B cell (primary cell): ENCODE results near the gene SEC14L6. TPM values are rescaled to one million over a fixed set of nuclear protein-coding genes. Genes with fewer than 3 reads are reported as not detected.

Experiments used
- ATAC-seq: fragments of 200-7000 bp; cut with Tn5 transposase; one replicate; pipeline ENCODE4 v1.10.0; 2021; ENCODE audit warnings: low read depth, mild to moderate bottlenecking, moderate number of reproducible peaks, moderate library complexity
- CTCF ChIA-PET: fragments of 350-600 bp; sonication (Branson Sonifier 250); formaldehyde crosslinking; loops from one replicate; lab custom pipeline; 2021; ENCODE audit warnings: antibody characterized with exemption, inconsistent platforms; lab: Charles Lee
- POLR2A ChIA-PET: fragments of 350-600 bp; sonication (Branson Sonifier 250); formaldehyde crosslinking; loops from one replicate; lab custom pipeline; 2021; ENCODE audit warnings: antibody characterized with exemption; lab: Charles Lee
- DNase-seq: peaks from one replicate; pipeline ENCODE4 v3.0.0; 2013
- H2AFZ ChIP-seq: 2 replicates; pipeline ENCODE4 v1.6.1; 2012; ENCODE audit warnings: mild to moderate bottlenecking, low read depth, low read length; ENCODE audit not compliant: insufficient read depth, poor library complexity, severe bottlenecking
- H3K27ac ChIP-seq, 2 donors: 1 replicate in 1 of 2; 2 replicates in 1 of 2; pipeline ENCODE4 v1.5.1; 2012 to 2013; ENCODE audit warnings: low read length in 2 of 2, mild to moderate bottlenecking in 2 of 2, moderate library complexity in 1 of 2
- H3K27me3 ChIP-seq, 4 experiments: fragments of 200-600 bp in 1 of 4; sonication (generic) in 1 of 4; replicated peaks in 1 of 4; 1 replicate in 2 of 4; 2 replicates in 2 of 4; pipeline versions ENCODE4 v1.6.1 to v1.7.0; 2013 to 2016; ENCODE audit warnings: low read length in 3 of 4, mild to moderate bottlenecking in 2 of 4, mixed read lengths in 1 of 4, moderate library complexity in 1 of 4; ENCODE audit not compliant: insufficient read depth in 4 of 4, control insufficient read depth in 3 of 4; ENCODE audit errors: control extremely low read depth in 1 of 4
- H3K36me3 ChIP-seq, 2 experiments: replicated peaks in 1 of 2; 1 replicate in 1 of 2; 2 replicates in 1 of 2; pipeline versions ENCODE4 v1.6.1 to v1.7.1; 2013; ENCODE audit warnings: low read length in 1 of 2; ENCODE audit not compliant: insufficient read depth in 2 of 2, control insufficient read depth in 1 of 2; ENCODE audit errors: control extremely low read depth in 1 of 2, extremely low read depth in 1 of 2
- H3K4me1 ChIP-seq, 2 donors: fragments of 200-600 bp in 1 of 2; sonication (generic) in 1 of 2; 1 replicate in 1 of 2; 2 replicates in 1 of 2; pipeline versions ENCODE4 v1.5.1 to v1.6.1; 2013 to 2017; ENCODE audit warnings: low read length in 2 of 2; ENCODE audit not compliant: control insufficient read depth in 2 of 2, insufficient read depth in 2 of 2
- H3K4me2 ChIP-seq: replicated peaks from 2 replicates; pipeline ENCODE3; 2012; ENCODE audit warnings: mild to moderate bottlenecking, low read depth, low read length; ENCODE audit not compliant: poor library complexity, severe bottlenecking
- H3K4me3 ChIP-seq, 5 experiments: fragments of 200-600 bp in 1 of 5; sonication (generic) in 1 of 5; 1 replicate in 3 of 5; 2 replicates in 2 of 5; pipeline versions ENCODE4 v1.5.1 to v1.7.0; 2011 to 2016; ENCODE audit warnings: low read length in 4 of 5, mild to moderate bottlenecking in 4 of 5, low read depth in 2 of 5, control low read depth in 1 of 5, moderate library complexity in 1 of 5; ENCODE audit not compliant: insufficient read depth in 1 of 5; ENCODE audit errors: control extremely low read depth in 1 of 5, extremely low read depth in 1 of 5
- H3K79me2 ChIP-seq: fragments of 200-600 bp; sonication (generic); one replicate; pipeline ENCODE4 v1.6.0; 2016; ENCODE audit warnings: low read length; ENCODE audit not compliant: control insufficient read depth, insufficient read depth
- H3K9ac ChIP-seq: fragments of 200-600 bp; sonication (generic); 2 replicates; pipeline ENCODE4 v1.6.1; 2017; ENCODE audit warnings: mild to moderate bottlenecking, low read length, moderate library complexity
- H3K9me3 ChIP-seq, 3 donors: one replicate each; pipeline versions ENCODE4 v1.6.1 to v1.7.1; 2013; ENCODE audit warnings: low read length in 2 of 3; ENCODE audit not compliant: control insufficient read depth in 2 of 3, insufficient read depth in 1 of 3; ENCODE audit errors: control extremely low read depth in 1 of 3
- H4K20me1 ChIP-seq: 2 replicates; pipeline ENCODE4 v1.6.0; 2012; ENCODE audit warnings: mild to moderate bottlenecking, low read length; ENCODE audit not compliant: insufficient read depth, control insufficient read depth, poor library complexity, severe bottlenecking
- H3K27ac Mint-ChIP-seq: one replicate; pipeline ENCODE4 v1.8.0; 2021; ENCODE audit warnings: mixed read lengths
- H3K27me3 Mint-ChIP-seq: one replicate; pipeline ENCODE4 v1.8.0; 2021; ENCODE audit warnings: mixed read lengths
- H3K4me1 Mint-ChIP-seq: one replicate; pipeline ENCODE4 v1.8.0; 2021; ENCODE audit warnings: mixed read lengths
- H3K4me3 Mint-ChIP-seq: one replicate; pipeline ENCODE4 v1.8.0; 2021; ENCODE audit warnings: mixed read lengths
- H3K9me3 Mint-ChIP-seq: one replicate; pipeline ENCODE4 v1.8.0; 2022; ENCODE audit warnings: mixed read lengths; ENCODE audit not compliant: insufficient read depth
- EZH2 ChIP-seq: IDR thresholded peaks from 2 replicates; pipeline ENCODE4 v1.6.1; 2012; ENCODE audit warnings: borderline replicate concordance, low read depth, mild to moderate bottlenecking, moderate library complexity, low read length; ENCODE audit not compliant: insufficient read depth, poor library complexity, severe bottlenecking
- WGBS: methylation state at CpG from one replicate; pipeline ENCODE4 v1.1.5; 2013; ENCODE audit warnings: missing lambda C conversion rate; ENCODE audit not compliant: insufficient coverage; 5-methylcytosine and 5-hydroxymethylcytosine counted together
- intact Hi-C: fragments of 100-400 bp; cut with micrococcal nuclease; formaldehyde crosslinking; loops from one replicate; pipeline ENCODE4 v1.10.0; 2022
- polyA plus RNA-seq: library from polyadenylated mRNA; depleted of rRNA; stranded (reverse); fragments of >200 nt; gene quantifications from 2 replicates; pipeline ENCODE4 v1.2.3, GENCODE V29; 2012
- total RNA-seq, 2 donors: library from RNA; stranded (reverse); fragments of 120-200 nt in 1 of 2; gene quantifications; 1 replicate in 1 of 2; 2 replicates in 1 of 2; pipeline versions ENCODE4 v1.2.3 to v1.2.4, GENCODE V29; 2013 to 2022
- TF ChIP-seq, protein P1 (sequence below): fragments of 200-600 bp; IDR thresholded peaks from one replicate; pipeline ENCODE4 v1.8.0; 2022; ENCODE audit warnings: antibody characterized with exemption, mild to moderate bottlenecking

SEC14L6 gene
- total and polyA plus RNA-seq, 2 donors (not counting 1 experiment from before 2014, with no cell fraction given) = not detected

DNA sequence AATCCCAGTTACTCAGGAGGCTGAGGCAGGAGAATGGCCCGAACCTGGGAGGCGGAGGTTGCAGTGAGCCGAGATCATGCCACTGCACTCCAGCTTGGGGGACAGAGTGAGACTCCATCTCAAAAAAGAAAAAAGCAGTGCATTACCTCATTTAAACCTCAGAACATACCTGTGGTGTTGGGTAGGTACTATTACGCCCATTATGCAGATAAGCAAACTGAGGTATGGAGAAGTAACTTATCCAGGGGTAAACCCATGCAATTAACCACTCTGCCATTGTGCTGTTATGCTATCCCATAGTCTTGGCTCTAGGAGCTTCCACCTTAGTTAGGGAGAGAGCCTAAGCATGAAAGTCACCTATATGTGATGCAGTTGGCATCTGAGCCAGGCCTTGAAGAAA, 72.4 kb downstream of the SEC14L6 start:
- intact Hi-C loops = no loop called here
- CTCF ChIA-PET = no interaction called here

DNA sequence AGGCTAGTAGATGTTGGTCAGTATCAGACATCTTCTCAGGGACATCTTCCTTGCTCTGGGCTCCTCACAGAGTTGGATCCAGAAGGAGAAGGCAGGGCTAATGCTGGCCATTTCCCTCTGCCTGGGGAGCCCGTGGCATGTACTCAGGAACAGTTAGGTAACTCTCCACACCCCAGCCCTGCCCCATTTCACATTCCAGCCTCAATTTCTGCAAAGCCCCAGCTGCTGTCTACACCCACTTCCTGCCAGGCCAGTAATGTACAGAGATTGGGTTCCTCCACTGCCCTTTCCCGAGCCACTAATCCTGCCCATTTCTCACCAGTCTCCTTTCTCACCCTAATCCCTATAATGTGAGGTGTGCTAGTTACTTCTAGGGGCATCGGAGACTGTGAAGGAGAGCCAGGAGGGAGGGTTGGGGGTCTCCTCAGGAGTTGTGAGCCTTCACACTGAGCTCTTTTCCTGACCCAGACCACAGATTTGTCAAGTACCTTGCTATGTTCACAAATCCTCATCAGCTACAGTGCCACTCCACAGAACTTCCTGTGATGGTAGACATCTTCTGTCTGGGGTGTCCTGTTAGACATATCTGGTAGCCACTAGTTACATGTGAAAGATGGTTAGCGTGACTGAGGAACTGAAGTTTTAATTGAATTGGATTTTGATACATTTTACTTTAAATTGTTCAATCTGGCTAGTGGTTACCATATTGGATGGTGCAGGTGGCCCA, 73.4 kb downstream of the SEC14L6 start:
- 51% methylated on average over 2 of the region's 4 CpGs for WGBS
- H4K20me1 ChIP-seq = no peaks in the 10 kb centered on the region
- Mint-ChIP-seq H3K27me3 (peaks cover 48% of the 10 kb centered on the region), H3K27ac (no peak overlapping the region), H3K9me3 (no peaks in the 10 kb centered on the region), H3K4me1 (no peaks in the 10 kb centered on the region), H3K4me3 (no peak overlapping the region)
- ATAC-seq = no peak
- no peak for DNase-seq
- no peaks in the 10 kb centered on the region for H3K36me3 ChIP-seq
- CTCF ChIA-PET = interaction anchor here (0.6 kb wide), 2 partner anchors 362 to 818 kb away, joined by 4 read pairs; no protein-coding TSS in a partner anchor
- H3K9me3 ChIP-seq = no peaks in the 10 kb centered on the region
- H2AFZ ChIP-seq = no peak overlapping the region
- TF ChIP-seq EZH2 = no peak
- TF ChIP-seq, protein P1, sequence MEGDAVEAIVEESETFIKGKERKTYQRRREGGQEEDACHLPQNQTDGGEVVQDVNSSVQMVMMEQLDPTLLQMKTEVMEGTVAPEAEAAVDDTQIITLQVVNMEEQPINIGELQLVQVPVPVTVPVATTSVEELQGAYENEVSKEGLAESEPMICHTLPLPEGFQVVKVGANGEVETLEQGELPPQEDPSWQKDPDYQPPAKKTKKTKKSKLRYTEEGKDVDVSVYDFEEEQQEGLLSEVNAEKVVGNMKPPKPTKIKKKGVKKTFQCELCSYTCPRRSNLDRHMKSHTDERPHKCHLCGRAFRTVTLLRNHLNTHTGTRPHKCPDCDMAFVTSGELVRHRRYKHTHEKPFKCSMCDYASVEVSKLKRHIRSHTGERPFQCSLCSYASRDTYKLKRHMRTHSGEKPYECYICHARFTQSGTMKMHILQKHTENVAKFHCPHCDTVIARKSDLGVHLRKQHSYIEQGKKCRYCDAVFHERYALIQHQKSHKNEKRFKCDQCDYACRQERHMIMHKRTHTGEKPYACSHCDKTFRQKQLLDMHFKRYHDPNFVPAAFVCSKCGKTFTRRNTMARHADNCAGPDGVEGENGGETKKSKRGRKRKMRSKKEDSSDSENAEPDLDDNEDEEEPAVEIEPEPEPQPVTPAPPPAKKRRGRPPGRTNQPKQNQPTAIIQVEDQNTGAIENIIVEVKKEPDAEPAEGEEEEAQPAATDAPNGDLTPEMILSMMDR = no peak
- H3K4me2 ChIP-seq = no peak overlapping the region
- intact Hi-C loops = no loop called here
- H3K9ac ChIP-seq = no peak overlapping the region
- POLR2A ChIA-PET = no interaction called here
- H3K4me1 ChIP-seq = no peaks in the 10 kb centered on the region
- no peak overlapping the region for H3K27ac ChIP-seq
- H3K27me3 ChIP-seq = peaks cover 0 to 26% (median 8%) of the 10 kb centered on the region in 4 experiments
- H3K4me3 ChIP-seq = no peak overlapping the region
- no peaks in the 10 kb centered on the region for H3K79me2 ChIP-seq

More for the DNA sequence above, 72.4 kb downstream of the SEC14L6 start:
- H3K36me3 ChIP-seq = no peaks in the 10 kb centered on the region
- POLR2A ChIA-PET = no interaction called here
- H4K20me1 ChIP-seq = no peaks in the 10 kb centered on the region
- no peak overlapping the region for H3K27ac ChIP-seq
- no peak overlapping the region for H3K4me2 ChIP-seq
- no peaks in the 10 kb centered on the region for H3K4me1 ChIP-seq
- WGBS = 100% methylated on average over 2 of the region's 4 CpGs
- H2AFZ ChIP-seq = no peak overlapping the region
- H3K4me1 Mint-ChIP-seq = no peaks in the 10 kb centered on the region
- H3K4me3 ChIP-seq = no peak overlapping the region
- no peak for TF ChIP-seq EZH2
- TF ChIP-seq, protein P1 = no peak
- peaks cover 42% of the 10 kb centered on the region for H3K27me3 Mint-ChIP-seq
- H3K9me3 Mint-ChIP-seq = no peaks in the 10 kb centered on the region
- no peak for DNase-seq
- no peak overlapping the region for H3K27ac Mint-ChIP-seq
- H3K79me2 ChIP-seq = no peaks in the 10 kb centered on the region
- no peak overlapping the region for H3K9ac ChIP-seq
- no peaks in the 10 kb centered on the region for H3K9me3 ChIP-seq
- H3K27me3 ChIP-seq = peaks cover 0 to 26% (median 7%) of the 10 kb centered on the region in 4 experiments
- ATAC-seq = no peak
- no peak overlapping the region for H3K4me3 Mint-ChIP-seq
